KG1 (cell line): ENCODE data around the gene CRYZL1.
"Not testable (repeated sequence)": the region's sequence is repeated elsewhere in the genome, so short reads cannot be mapped to it uniquely, and the experiment has no call there.

Experiments used
- DNase-seq: peaks from one replicate; lab custom pipeline; 2025; lab: John Stamatoyannopoulos, UW

CRYZL1 gene

GRCh38 chr21:33641352-33642026, at the start of gene CRYZL1:
TSS of gene CRYZL1 (minus strand) at chr21:33641741. CDS start at chr21:33631551, 10,190 bp downstream.
- peak; percentile 97 for DNase-seq

GRCh38 chr21:33690874-33691273, 49.3 kb upstream of the CRYZL1 start:
- DNase-seq, result no peak

DNA sequence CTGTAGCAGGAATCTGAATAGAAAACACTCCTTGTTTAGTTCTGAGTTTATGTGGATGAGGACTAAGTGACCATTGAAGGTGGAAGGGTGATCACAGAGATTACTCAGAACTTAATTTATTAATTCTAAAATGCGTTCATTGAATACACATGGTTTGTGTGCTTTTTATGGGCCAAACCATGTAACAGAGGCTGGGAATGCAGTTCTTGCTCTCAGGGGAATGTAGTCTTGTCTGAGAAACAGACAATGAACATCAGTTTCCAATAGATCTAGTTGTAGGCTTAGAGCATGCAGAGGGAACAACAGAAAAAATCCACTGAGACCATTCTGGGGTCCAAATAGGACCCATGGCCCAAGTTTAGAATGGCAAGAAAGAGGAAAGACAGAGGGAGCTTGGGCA, 46.8 kb upstream of the CRYZL1 start:
- no peak for DNase-seq

DNA sequence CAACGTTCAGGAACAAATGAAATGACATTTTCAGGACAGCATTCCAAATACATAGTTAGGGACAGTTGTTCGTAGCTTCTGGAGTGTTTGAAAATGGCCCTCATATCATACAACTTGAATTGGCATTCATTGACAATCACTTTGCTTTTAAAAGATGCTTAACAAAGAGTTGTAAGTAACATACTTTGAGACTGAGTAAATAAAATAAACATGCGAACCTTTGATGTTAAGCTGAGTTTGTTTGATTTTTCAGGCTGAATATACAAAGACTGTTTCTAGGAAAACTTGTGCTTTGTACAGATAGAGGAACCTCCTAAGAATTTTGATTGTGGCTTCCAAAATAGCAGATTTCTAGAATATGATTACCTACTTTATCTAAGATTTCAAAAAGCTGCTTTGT, 46.1 kb upstream of the CRYZL1 start:
- no peak for DNase-seq

DNA sequence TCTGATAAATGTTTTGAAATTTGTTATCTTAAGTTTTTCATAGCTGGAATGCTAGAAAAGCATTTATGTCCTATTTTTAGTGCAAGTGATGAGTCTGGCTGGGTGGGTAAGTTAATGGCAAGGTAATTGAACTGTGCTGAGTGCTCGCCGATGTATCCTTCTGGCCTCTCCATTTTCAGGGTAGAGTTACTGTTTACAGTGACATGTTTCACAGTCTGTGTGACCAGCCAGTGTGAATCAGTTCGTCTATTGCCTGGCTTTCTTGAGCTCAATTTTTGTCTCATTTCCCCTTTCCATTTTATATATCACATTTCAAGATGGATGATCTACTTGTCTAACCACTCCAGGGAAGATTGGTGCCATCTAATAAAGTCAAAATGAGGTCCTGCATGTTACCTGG, 44.8 kb upstream of the CRYZL1 start:
- no peak for DNase-seq

- no peak for DNase-seq
Measured at GRCh38 chr21:33685613-33686197, 44.2 kb upstream of the CRYZL1 start.

GRCh38 chr21:33684923-33685560, 43.5 kb upstream of the CRYZL1 start:
- DNase-seq, result no peak

DNA sequence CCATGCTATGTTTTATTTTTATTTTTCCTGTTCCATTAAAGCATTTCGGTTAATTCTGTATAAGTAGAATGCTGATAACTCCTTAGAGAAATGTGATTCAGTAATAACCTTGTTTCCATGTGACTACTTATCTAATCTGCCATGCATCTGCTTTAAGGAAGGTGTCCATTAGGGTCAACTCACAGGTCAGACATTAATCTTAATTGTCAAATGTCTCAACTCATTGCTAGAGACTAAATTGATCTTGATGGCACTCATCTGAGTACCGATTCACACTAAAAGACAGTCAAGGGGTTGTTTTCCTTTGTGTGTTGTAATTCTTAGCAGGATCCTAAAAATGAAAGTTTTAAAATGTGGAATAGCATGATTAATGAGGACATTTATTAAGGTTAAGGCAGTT, 42.5 kb upstream of the CRYZL1 start:
- DNase-seq, result no peak

DNA sequence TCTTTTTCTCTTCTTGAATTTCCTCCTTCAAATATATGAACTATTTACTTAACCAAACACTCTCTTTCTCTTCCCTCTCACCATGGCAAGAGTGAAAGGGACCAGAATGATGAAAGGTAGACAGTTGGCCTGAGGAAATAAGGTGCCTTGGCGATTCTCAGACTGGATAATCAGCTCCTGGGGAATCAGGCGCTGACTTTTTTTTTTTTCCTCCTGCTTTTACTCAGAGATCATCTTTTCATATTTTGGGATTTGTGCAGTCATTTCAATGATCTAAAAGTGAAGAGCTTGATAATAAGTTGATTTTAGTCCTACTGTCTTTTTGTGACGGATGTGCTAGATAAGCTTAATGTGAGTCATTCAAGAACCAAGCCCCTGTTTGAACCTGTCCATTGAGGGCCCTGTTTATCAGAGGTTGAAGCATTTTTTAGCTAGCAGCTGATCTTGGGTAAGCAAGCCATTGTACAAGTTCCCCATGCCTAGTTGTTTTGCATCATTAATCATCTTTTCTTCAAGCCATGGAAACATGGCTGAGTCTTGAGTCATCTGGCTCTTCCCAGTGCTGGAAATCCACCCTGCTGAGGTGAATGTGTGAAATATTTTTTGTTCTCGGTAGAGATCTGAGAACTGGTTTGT, 41.6 kb upstream of the CRYZL1 start:
- DNase-seq, result no peak

DNA sequence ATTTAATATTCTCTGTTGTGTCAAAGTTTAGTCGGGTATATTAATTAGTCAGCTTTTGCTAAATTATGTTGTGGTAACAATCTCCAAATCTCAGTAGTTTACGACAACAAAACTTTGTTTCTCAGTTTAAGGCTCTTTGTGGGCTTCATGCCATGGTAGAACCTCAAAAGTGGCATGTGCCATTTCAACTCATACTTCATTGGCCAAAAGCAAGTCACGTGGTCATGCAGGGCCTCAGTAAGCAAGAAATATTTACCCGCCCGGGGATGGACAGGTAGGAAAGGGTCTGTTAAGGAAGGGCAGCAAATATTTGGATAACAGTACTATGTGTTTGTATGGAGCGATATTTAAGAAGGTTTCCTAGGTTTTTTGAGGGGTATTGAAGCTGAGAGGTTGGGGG, 39.3 kb upstream of the CRYZL1 start:
- DNase-seq, result no peak

DNA sequence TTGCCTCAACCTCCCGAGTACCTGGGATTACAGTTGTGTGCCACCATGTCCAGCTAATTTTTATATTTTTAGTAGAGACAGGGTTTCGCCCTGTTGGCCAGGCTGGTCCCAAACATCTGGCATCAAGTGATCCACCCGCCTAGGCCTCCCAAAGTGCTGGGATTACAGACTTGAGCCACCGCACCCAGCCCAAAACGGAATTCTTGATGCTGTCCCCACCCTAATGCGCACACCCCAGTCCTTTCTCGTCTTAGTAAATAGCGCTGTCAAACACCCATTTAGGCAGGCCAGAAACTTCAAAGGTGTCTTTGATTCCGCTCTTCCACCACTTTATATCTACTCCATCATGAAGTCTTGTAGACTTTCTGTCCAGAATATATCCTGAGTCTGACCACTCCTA, 35.9 kb upstream of the CRYZL1 start:
- DNase-seq, result no peak

- not testable (repeated sequence) for DNase-seq
Measured at GRCh38 chr21:33676666-33677065, 35.1 kb upstream of the CRYZL1 start.

DNA sequence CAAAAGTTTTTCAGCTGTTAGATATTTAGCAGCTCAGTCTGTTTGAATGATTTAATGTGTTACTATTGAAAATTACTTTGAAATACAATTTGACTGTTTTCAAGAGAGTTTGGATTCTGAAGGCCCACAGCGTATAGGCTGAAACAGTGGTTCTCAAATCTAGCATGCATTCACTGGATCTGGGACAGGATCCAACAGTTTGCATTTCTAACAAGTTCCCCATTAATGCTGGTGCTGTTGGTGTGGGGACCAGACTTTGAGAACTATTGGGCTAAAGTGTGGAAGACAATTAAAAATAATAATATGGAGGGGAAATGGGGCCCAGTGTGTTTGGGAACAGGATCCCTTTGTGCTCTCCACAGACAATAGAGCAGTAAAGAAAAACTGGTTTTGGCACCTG, 32.7 kb upstream of the CRYZL1 start:
- no peak for DNase-seq

DNA sequence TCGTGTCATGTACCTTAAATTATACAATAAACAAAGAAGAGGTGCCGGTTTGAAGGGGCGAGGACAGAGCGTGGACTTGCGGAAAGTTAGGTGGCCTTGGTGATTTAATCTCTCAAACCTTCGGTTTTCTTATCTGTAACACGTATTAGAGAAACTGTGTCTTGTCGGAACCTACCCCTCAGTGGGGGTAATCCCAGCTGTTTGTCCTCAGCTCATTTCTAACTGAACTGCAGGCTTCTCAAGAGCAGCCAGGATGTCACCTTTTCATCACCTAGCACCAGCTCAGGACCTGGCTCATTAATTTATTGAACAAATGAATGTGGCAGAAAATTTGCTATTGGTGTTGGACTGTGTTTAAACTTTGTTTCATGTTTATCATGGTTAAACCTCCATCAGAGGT, 31.9 kb upstream of the CRYZL1 start:
- no peak for DNase-seq

- DNase-seq, result no peak
Measured at GRCh38 chr21:33670076-33670978, 28.8 kb upstream of the CRYZL1 start.

DNA sequence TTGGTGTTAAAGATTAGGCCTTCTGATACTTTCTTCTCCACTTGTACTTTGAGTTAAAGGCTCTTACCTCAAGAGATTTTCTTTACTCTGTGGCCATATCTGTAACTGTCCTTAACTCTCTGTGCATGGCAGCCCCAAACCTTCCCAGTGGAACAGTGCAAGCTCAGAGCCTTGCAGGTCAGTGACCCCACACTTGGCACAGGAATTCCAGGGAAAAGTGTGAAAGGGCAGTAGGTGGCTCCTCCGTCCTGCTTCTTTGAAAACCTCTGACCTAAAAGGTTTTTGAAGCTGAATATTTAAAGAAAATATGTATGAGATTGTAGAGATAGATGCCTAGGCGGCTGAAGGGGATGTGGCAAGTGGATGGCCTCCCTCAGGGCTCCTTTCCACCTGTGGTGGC, 27.1 kb upstream of the CRYZL1 start:
- DNase-seq, result no peak

DNA sequence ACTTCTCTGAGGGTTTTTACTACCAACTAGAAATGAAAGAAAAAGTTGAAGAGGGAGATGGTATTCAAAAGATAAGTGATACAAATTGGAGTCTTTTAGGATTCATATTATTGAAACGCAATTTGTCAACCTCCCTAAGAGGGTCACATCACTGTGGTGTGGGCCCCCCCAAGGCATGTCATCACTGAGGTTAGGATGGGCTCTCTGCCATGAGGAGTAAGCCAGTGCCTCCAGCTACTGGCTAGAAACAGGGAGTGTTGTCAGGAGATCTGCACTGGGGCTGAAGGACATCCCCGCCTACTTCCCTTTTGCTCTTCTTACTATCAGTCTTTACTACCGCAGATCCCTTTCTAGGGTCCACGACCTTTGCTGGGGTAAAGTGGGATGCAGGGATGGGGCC, 26.6 kb upstream of the CRYZL1 start:
- no peak for DNase-seq

DNA sequence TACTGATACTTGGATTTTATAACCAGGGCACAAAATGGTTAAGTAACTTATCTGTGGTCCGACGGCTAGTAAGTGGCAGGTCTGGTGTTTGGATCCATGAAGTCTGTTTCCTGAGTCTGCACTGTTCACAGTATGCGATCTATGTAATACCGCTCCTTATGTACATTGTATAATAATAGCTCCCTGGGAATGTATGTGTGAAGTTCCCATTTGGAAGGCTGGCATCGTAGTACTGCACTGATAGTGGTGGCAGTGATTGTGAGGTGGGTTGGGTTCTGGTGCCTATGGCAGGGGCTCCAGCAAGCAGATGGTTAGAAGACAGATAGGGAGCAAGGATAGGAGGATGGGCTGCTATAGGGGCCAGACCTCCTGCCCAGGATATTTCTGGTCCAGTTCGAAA, 26.1 kb upstream of the CRYZL1 start:
- no peak for DNase-seq

DNA sequence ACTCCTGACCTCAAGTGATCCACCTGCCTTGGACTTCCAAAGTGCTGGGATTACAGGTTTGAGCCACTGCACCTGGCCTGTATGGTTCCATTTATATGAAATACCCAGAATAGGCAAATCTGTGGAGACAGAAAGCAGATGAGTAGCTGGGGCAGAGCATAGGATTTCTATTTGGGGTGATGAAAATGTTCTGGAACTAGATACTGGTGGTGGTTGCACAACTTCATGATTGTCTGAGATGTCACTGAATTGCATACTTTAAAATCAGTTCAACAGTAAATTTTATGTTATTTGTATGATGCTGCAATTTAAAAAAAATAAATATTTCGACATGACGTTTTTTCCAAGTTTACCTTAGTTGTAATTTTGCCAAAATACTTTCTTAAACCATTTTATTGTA, 24.6 kb upstream of the CRYZL1 start:
- DNase-seq, result no peak

DNA sequence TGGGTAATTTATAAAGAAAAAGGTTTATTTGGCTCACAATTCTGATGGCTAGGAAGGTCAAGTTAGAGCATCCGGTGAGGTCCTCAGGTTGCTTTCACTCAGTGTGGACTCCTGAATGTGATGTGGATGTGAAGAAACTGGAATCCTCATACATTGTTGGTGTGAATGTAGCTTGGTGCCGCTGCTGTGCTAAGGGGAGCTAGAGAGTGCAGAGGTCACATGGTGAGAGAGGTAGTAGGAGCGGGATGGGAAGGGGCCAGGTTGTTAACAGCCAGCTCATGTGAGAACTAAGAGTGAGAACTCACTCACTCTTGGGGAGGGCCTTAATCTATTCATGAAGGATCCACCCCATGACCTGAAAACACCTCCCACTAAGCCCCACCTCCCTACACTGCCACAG, 22.6 kb upstream of the CRYZL1 start:
- no peak for DNase-seq

DNA sequence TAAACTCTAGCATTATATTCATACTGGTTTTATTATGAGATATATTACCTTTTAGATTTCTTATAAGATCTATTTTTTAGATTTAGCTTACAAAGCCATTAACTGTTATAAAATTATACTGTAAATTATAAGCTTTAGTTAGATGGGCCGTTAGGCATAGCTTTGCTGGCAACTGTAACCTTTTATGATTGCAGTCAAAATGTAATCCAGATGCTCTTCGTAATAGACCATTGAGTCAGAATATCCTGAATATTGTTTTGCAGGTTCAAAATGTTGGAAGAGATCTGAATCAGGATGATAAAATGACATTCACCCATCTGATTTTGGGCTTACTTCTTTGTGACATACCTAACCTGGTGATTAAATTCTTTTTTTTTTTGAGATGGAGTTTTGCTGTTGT, 21.7 kb upstream of the CRYZL1 start:
- no peak for DNase-seq

DNA sequence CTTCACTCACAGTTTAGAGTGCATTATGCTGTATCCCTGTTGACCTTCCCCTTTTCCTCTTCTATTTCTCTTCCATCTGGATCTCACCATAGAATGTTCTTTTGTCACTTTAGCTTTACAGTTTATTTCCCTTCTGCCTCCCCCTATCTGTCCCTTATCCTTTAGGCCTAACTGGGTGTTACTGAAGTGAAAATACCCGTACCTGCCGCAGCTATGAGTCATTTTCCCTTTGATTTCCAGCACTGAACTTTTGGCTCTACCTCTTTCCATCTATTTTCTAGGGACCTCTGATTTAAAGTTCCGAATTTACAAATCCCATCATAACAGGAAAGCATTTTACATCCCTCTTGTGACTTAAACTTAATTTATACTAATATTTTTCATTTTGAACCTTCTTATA, 20.5 kb upstream of the CRYZL1 start:
- DNase-seq, result no peak
